VCaP (cell line): Measurements from ENCODE around the gene CD99.
"Not testable (repeated sequence)": the region's sequence is repeated elsewhere in the genome, so short reads cannot be mapped to it uniquely, and the experiment has no call there.

Experiments
- H3K27ac ChIP-seq: fragments of 450-650 bp; 2 replicates; pipeline ENCODE4 v1.5.1; 2017
- CTCF ChIP-seq: fragments of 450-650 bp; conservative IDR thresholded peaks from 2 replicates; pipeline ENCODE4 v1.5.1; 2017; ENCODE audit warnings: mild to moderate bottlenecking, moderate library complexity

CD99 gene

DNA sequence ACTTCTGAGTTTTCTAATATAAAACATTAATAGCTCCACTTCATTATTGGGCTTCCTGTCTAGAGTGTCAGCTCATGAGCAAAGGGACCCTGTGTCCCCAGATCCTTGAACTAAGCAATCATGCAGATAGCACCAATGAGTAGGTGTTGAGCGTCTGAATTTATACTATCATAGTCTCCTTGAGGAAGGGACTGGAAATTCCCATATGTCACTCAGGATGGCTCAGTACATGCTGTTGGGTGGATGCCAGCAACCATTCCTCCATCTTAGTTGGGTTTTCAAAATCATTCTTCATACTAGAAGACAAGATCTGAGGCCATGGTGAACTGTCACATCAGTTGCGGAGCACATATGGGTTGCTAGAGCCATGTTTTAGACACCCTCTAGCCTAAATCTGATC lies 27.7 kb downstream of the CD99 start:
- H3K27ac ChIP-seq = no peak overlapping the region
- no peak for TF ChIP-seq CTCF

- no peak for TF ChIP-seq CTCF
- no peak overlapping the region for H3K27ac ChIP-seq
These were observed 28.8 kb downstream of the CD99 start for GRCh38 chrX:2719774-2720447.

DNA sequence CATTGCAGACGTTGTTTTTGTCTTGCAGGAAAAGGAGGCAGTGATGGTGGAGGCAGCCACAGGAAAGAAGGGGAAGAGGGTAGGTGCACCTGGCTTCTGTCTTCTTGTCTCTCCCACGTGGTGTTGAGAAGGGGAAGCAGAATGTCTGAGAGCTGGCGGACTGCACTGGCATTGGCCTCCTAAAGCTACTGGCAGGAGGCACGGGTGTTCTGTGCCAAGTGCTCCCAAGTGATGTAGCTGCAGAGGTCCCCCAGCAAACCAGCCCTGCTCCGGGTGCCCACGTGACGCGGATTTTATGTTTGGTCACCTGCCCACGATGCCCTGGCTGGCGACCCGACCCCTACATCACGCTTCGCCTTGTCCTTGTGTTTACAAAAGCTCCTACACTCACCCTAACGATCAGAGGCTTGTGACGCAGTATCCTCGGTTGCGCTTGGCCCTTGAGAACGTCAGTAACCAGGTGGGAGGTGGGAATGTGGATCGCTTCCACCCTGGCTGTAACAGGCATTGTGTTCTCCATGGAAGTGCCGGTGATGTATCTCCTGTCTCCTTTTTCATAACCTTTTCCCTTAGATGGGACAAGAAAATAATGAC lies 32.3 kb downstream of the CD99 start:
- no peak overlapping the region for H3K27ac ChIP-seq
- TF ChIP-seq CTCF = no peak

DNA sequence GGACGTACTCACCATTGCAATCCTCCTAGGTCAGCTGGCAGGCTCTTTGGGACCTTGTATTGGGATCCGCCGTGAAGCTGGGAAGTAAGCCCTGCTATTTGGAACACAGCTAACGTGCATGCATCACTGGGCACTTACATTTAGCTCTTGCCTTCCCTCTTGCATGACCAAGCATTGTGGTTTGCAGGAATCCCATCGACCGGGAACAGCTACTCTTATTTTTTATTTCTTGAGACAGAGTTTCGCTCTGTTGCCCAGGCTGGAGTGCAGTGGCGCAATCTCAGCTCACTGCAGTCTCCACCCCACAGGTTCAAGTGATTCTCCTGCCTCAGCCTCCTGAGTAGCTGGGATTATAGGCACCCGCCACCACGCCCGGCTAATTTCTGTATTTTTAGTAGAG lies 36.2 kb downstream of the CD99 start:
- not testable (repeated sequence) for H3K27ac ChIP-seq

DNA sequence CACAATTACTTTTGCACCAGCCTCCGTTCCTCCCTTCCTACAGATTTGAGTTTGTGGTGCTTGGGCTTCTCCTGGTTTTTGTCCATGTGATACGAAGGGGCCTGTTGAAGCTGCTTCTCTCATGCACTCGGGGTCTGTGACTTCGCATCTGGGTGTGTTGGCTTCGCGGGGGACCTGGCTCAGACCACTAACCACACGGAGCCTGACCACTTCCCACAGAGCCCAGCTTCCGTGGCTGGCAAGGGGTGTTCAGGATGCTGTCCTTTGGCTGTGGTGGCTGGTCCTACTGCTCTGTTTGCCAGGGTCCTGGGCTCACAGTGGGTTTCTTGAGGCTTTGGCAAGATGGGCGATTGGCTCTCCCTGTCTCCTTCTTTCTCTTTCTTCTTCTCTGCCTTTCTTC lies 41.0 kb downstream of the CD99 start:
- H3K27ac ChIP-seq = no peak overlapping the region
- no peak for TF ChIP-seq CTCF

DNA sequence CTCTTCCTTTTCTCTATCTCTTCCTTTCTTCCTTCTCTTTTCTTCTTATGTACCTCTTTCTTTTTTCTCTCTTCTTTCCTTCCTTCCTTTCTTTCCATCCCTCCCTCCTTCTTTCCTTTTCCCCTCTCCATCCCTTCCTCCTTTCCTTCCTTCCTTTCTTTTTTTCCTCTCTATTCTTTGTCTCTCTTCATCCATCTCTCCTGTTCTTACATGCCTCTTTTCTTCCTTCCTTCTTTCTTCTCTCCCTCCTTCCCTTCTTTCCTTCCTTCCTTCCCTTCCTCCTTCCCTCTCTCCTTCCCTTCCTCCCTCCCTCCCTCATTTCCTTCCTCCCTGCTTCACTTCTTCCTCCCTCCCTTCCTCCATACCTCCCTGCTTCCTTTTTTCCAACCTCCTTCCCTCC lies 41.6 kb downstream of the CD99 start:
- no peak for TF ChIP-seq CTCF

GRCh38 chrX:2733286-2733685 lies 42.2 kb downstream of the CD99 start:
- TF ChIP-seq CTCF = no peak
- no peak overlapping the region for H3K27ac ChIP-seq

More for the DNA sequence above, 41.6 kb downstream of the CD99 start:
- H3K27ac ChIP-seq = no peak overlapping the region

GRCh38 chrX:2735270-2735669 lies 44.2 kb downstream of the CD99 start:
- H3K27ac ChIP-seq = no peak overlapping the region
- TF ChIP-seq CTCF = no peak
